CD4-positive, alpha-beta memory T cell (primary cell): Measurements from ENCODE around the gene CC2D1A. TPM values are rescaled to one million over a fixed set of nuclear protein-coding genes. Genes with fewer than 3 reads are reported as not detected.

ENCODE experiments used
- CTCF ChIA-PET: fragments of 350-600 bp; sonication (Branson Sonifier 250); formaldehyde crosslinking; loops from one replicate; lab custom pipeline; 2021; ENCODE audit warnings: inconsistent platforms; ENCODE audit not compliant: partially characterized antibody; lab: Charles Lee
- POLR2A ChIA-PET: fragments of 350-600 bp; sonication (Branson Sonifier 250); formaldehyde crosslinking; loops from one replicate; lab custom pipeline; 2021; ENCODE audit not compliant: partially characterized antibody; lab: Charles Lee
- DNase-seq, 5 donors: peaks; one replicate each; pipeline versions ENCODE4 v3.0.0 to v3.0.0-alpha.2; 2020 to 2022; ENCODE audit warnings: mixed read lengths in 1 of 5
- H3K27ac ChIP-seq: one replicate; pipeline ENCODE4 v1.7.0; 2013; ENCODE audit warnings: low read depth, low read length
- H3K27me3 ChIP-seq: 2 replicates; pipeline ENCODE4 v1.7.0; 2013; ENCODE audit warnings: mild to moderate bottlenecking, low read length, moderate library complexity; ENCODE audit not compliant: insufficient read depth
- H3K36me3 ChIP-seq: 2 replicates; pipeline ENCODE4 v1.7.0; 2013; ENCODE audit warnings: mild to moderate bottlenecking, low read length, moderate library complexity; ENCODE audit not compliant: insufficient read depth
- H3K4me1 ChIP-seq: 2 replicates; pipeline ENCODE4 v1.7.0; 2013; ENCODE audit warnings: mild to moderate bottlenecking, low read length, moderate library complexity; ENCODE audit not compliant: insufficient read depth
- H3K4me3 ChIP-seq, 2 donors: one replicate each; pipeline ENCODE4 v1.7.0; 2013; ENCODE audit warnings: low read length in 2 of 2, mild to moderate bottlenecking in 1 of 2
- H3K9me3 ChIP-seq, 2 donors: one replicate each; pipeline ENCODE4 v1.7.0; 2013; ENCODE audit warnings: low read length in 2 of 2, control low read depth in 1 of 2; ENCODE audit not compliant: control insufficient read depth in 1 of 2
- H3K27ac Mint-ChIP-seq, 7 donors: one replicate each; pipeline ENCODE4 v1.8.0; 2020 to 2021; ENCODE audit warnings: mixed read lengths in 7 of 7, mild to moderate bottlenecking in 6 of 7, inconsistent platforms in 3 of 7, moderate library complexity in 3 of 7
- H3K27me3 Mint-ChIP-seq, 2 donors: one replicate each; pipeline ENCODE4 v1.8.0; 2020 to 2021; ENCODE audit warnings: mixed read lengths in 2 of 2
- H3K36me3 Mint-ChIP-seq, 2 donors: one replicate each; pipeline ENCODE4 v1.8.0; 2020 to 2021; ENCODE audit warnings: mixed read lengths in 2 of 2, inconsistent platforms in 1 of 2, mild to moderate bottlenecking in 1 of 2
- H3K4me1 Mint-ChIP-seq, 4 donors: one replicate each; pipeline ENCODE4 v1.8.0; 2020 to 2021; ENCODE audit warnings: mixed read lengths in 4 of 4, mild to moderate bottlenecking in 1 of 4
- H3K4me3 Mint-ChIP-seq, 8 donors: one replicate each; pipeline ENCODE4 v1.8.0; 2020 to 2021; ENCODE audit warnings: mixed read lengths in 8 of 8, mild to moderate bottlenecking in 7 of 8, moderate library complexity in 6 of 8, inconsistent platforms in 3 of 8
- H3K9me3 Mint-ChIP-seq, 8 donors: one replicate each; pipeline ENCODE4 v1.8.0; 2020 to 2021; ENCODE audit warnings: mixed read lengths in 8 of 8, mild to moderate bottlenecking in 5 of 8, inconsistent platforms in 3 of 8, moderate library complexity in 1 of 8
- intact Hi-C: fragments of 100-400 bp; cut with micrococcal nuclease; formaldehyde crosslinking; loops from one replicate; pipeline ENCODE4 v1.15.1; 2023
- polyA plus RNA-seq, 2 donors: library from polyadenylated mRNA; unstranded; fragments of 300-500 nt; fragmentation: Illumina TruSeq; gene quantifications; one replicate each; pipeline ENCODE4 v1.2.3, GENCODE V29; 2021
- total RNA-seq, 2 experiments: library from RNA; stranded (reverse); gene quantifications; one replicate each; pipeline ENCODE4 v1.2.3, GENCODE V29; 2021

The CC2D1A gene
- total and polyA plus RNA-seq, 4 experiments from 2014 or later = 3.8 to 37.1 (median 23.4) TPM

DNA sequence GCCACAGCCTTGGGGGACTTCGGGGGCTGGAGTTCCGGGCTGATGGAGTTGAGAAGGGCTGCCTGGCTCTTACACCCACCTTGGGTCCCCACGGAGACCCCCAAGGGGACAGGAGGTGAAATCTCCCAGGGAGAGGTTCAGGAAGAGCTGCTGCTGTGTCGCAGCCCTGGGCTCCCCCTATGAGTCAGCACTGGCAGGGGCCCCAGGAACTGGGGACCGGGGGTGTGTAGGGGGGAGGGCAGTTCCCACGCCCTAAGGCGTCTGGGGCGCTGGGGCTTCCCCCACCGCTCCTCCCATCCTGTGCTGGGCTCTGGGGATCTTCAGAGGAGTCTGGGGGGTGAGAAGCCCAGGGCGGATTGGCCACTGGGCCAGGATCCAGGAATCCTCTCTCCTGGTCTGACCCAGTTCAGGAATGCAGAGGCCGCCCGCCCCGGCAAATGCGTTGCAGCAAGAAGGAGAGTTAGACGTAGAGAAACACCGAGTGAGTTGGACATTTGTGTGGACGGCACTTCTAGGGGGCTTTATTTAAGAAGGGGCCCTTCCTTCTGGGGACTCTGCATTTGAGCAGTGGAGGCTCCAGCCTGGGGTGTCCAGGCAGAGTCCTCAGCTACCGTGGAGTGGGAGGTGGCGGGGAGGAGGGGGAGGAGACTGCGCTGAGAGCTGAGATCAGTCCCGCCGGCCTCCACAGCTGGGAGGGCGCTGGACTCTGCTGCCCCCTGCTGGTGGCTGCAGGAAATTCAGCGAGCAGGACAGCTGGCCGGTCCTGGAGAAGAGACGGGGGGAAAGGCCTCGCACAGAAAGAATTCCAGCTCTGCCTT lies 44.1 kb upstream of the CC2D1A start:
- ChIA-PET POLR2A (interaction anchor here (0.6 to 10.0 kb wide), 17 partner anchors 9 to 828 kb away, joined by 3 to 153 read pairs (median 4); partner anchors contain the start of genes C19orf53, MRI1, ZNF333 and ZSWIM4), CTCF (interaction anchor here (0.6 to 7.1 kb wide), 33 partner anchors 10 to 1007 kb away, joined by 3 to 307 read pairs (median 5); partner anchors contain the start of genes C19orf53, GIPC1, MRI1 and ZSWIM4)
- Mint-ChIP-seq H3K36me3 (peaks cover 0 to 9% of the 10 kb centered on the region in 2 donors), H3K27ac (peak overlapping the region; percentile 98 to 100 (median 100)), H3K27me3 (peaks cover 16 to 20% of the 10 kb centered on the region in 2 donors), H3K4me1 (peaks cover 24 to 54% (median 38%) of the 10 kb centered on the region in 4 donors), H3K4me3 (peak overlapping the region; percentile 91 to 98 (median 95)), H3K9me3 (peaks cover 0 to 4% (median 0%) of the 10 kb centered on the region in 8 donors)
- peaks cover 19% of the 10 kb centered on the region for H3K27me3 ChIP-seq
- H3K27ac ChIP-seq = peak overlapping the region; percentile 96
- intact Hi-C loops = loop anchor here (1.0 kb wide), 3 partner anchors 15 to 77 kb away; no protein-coding TSS in a partner anchor
- H3K36me3 ChIP-seq = no peaks in the 10 kb centered on the region
- H3K9me3 ChIP-seq = no peaks in the 10 kb centered on the region
- peak; percentile 81 to 94 (median 84) for DNase-seq
- H3K4me3 ChIP-seq = peak overlapping the region; percentile 55 to 68
- H3K4me1 ChIP-seq = peaks cover 35% of the 10 kb centered on the region

- peak overlapping the region; percentile 49 to 98 (median 82) for H3K27ac Mint-ChIP-seq
Observed at GRCh38 chr19:13864046-13864666, 41.8 kb upstream of the CC2D1A start.

GRCh38 chr19:13864667-13865570 lies 41.1 kb upstream of the CC2D1A start:
- Histone ChIP-seq H3K4me1 (peaks cover 35% of the 10 kb centered on the region), H3K27me3 (peaks cover 19% of the 10 kb centered on the region), H3K27ac (no peak overlapping the region), H3K9me3 (no peaks in the 10 kb centered on the region), H3K36me3 (no peaks in the 10 kb centered on the region), H3K4me3 (no peak overlapping the region)
- peaks cover 25 to 30% of the 10 kb centered on the region in 2 donors for H3K27me3 Mint-ChIP-seq
- H3K4me3 Mint-ChIP-seq = peak overlapping the region; percentile 73 to 94 (median 87)
- DNase-seq = peak in 2 of 5 donors; percentile 8 to 41
- peak overlapping the region in 6 of 7 donors; percentile 65 to 98 (median 87) for H3K27ac Mint-ChIP-seq
- intact Hi-C loops = no loop called here
- H3K9me3 Mint-ChIP-seq = peaks cover 0 to 4% (median 0%) of the 10 kb centered on the region in 8 donors
- peaks cover 0 to 9% of the 10 kb centered on the region in 2 donors for H3K36me3 Mint-ChIP-seq
- ChIA-PET CTCF (interaction anchor here (2.9 to 7.1 kb wide), 3 partner anchors 10 to 78 kb away, joined by 13 to 307 read pairs (median 37); no protein-coding TSS in a partner anchor), POLR2A (interaction anchor here (1.4 to 10.0 kb wide), 5 partner anchors 16 to 141 kb away, joined by 3 to 153 read pairs (median 98); partner anchors contain the start of genes C19orf53 and RFX1)
- peaks cover 23 to 49% (median 36%) of the 10 kb centered on the region in 4 donors for H3K4me1 Mint-ChIP-seq

More at GRCh38 chr19:13864046-13864666, 41.8 kb upstream of the CC2D1A start:
- H3K4me3 Mint-ChIP-seq = peak overlapping the region; percentile 73 to 94 (median 87)
- POLR2A ChIA-PET = interaction anchor here (0.6 to 10.0 kb wide), 6 partner anchors 15 to 210 kb away, joined by 3 to 153 read pairs (median 64); partner anchors contain the start of gene C19orf53
- peaks cover 27 to 54% (median 40%) of the 10 kb centered on the region in 4 donors for H3K4me1 Mint-ChIP-seq
- H3K36me3 ChIP-seq = no peaks in the 10 kb centered on the region
- peaks cover 22 to 28% of the 10 kb centered on the region in 2 donors for H3K27me3 Mint-ChIP-seq
- H3K4me1 ChIP-seq = peaks cover 35% of the 10 kb centered on the region
- no peak overlapping the region for H3K27ac ChIP-seq
- CTCF ChIA-PET = interaction anchor here (0.9 to 7.1 kb wide), 7 partner anchors 11 to 275 kb away, joined by 4 to 307 read pairs (median 22); no protein-coding TSS in a partner anchor
- peaks cover 0 to 4% (median 0%) of the 10 kb centered on the region in 8 donors for H3K9me3 Mint-ChIP-seq
- H3K27me3 ChIP-seq = peaks cover 19% of the 10 kb centered on the region
- intact Hi-C loops = no loop called here
- H3K4me3 ChIP-seq = no peak overlapping the region
- peak in 2 of 5 donors; percentile 14 to 26 for DNase-seq
- no peaks in the 10 kb centered on the region for H3K9me3 ChIP-seq
- peaks cover 0 to 9% of the 10 kb centered on the region in 2 donors for H3K36me3 Mint-ChIP-seq

GRCh38 chr19:13865571-13866462 lies 40.2 kb upstream of the CC2D1A start:
- Histone ChIP-seq H3K4me1 (peaks cover 35% of the 10 kb centered on the region), H3K4me3 (peak overlapping the region in 1 of 2 donors; percentile 35), H3K27me3 (peaks cover 19% of the 10 kb centered on the region), H3K27ac (no peak overlapping the region), H3K36me3 (no peaks in the 10 kb centered on the region), H3K9me3 (no peaks in the 10 kb centered on the region)
- Mint-ChIP-seq H3K27me3 (peaks cover 25 to 30% of the 10 kb centered on the region in 2 donors), H3K27ac (peak overlapping the region in 5 of 7 donors; percentile 4 to 84 (median 42)), H3K9me3 (peaks cover 0 to 4% (median 0%) of the 10 kb centered on the region in 8 donors), H3K36me3 (peaks cover 0 to 9% of the 10 kb centered on the region in 2 donors), H3K4me1 (peaks cover 23 to 45% (median 35%) of the 10 kb centered on the region in 4 donors), H3K4me3 (peak overlapping the region; percentile 61 to 87 (median 77))
- CTCF ChIA-PET = no interaction called here
- DNase-seq = peak in 1 of 5 donors; percentile 17
- POLR2A ChIA-PET = interaction anchor here (1.0 to 10.0 kb wide), 5 partner anchors 17 to 271 kb away, joined by 3 to 153 read pairs (median 98); partner anchors contain the start of genes ASF1B and RFX1
- intact Hi-C loops = no loop called here

DNA sequence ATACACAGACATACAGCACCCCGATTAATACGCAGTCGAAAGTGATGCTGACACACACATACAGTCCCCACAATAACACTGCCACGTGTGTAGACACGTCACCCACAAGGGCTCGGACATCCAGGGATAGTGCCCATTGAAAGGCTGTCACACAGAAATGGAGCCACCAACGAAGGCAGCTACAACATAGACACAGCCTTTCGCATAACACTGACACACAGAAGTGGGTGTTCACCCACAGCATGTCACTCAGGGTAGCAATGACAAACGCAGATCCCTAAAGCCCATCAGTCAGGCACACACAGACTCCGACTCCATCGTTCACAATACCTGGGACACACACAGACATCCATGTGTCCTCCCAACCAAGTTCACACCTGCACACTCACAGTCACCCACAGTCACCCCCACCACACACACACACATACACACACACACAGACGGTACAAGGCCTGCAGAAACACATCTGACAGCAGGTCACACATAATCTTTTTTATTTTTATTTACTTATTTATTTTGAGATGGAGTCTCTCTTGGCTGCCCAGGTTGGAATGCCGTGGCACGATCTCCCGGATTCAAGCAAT lies 39.4 kb upstream of the CC2D1A start:
- DNase-seq = no peak
- no peak overlapping the region for H3K4me3 ChIP-seq
- no peaks in the 10 kb centered on the region for H3K9me3 ChIP-seq
- no peak overlapping the region for H3K27ac ChIP-seq
- Mint-ChIP-seq H3K27me3 (peaks cover 28 to 30% of the 10 kb centered on the region in 2 donors), H3K27ac (peak overlapping the region in 5 of 7 donors; percentile 33 to 84 (median 67)), H3K4me1 (peaks cover 23 to 38% (median 30%) of the 10 kb centered on the region in 4 donors), H3K9me3 (peaks cover 0 to 4% (median 0%) of the 10 kb centered on the region in 8 donors), H3K36me3 (peaks cover 0 to 7% of the 10 kb centered on the region in 2 donors), H3K4me3 (peak overlapping the region; percentile 61 to 87 (median 77))
- POLR2A ChIA-PET = interaction anchor here (1.0 to 10.0 kb wide), 4 partner anchors 29 to 270 kb away, joined by 3 to 153 read pairs (median 58); partner anchors contain the start of genes ASF1B and RFX1
- no peaks in the 10 kb centered on the region for H3K36me3 ChIP-seq
- peaks cover 29% of the 10 kb centered on the region for H3K4me1 ChIP-seq
- H3K27me3 ChIP-seq = peaks cover 19% of the 10 kb centered on the region
- intact Hi-C loops = no loop called here
- CTCF ChIA-PET = no interaction called here
